OCI-LY3 (cell line): Measurements from ENCODE around the gene TMEM108.

Source experiments
- H2AFZ ChIP-seq: fragments of 200-600, 300-600 bp; shearing (Covaris generic); 2 replicates; pipeline ENCODE4 v1.6.0; 2014; ENCODE audit warnings: antibody characterized with exemption, low read depth, low read length
- H3K27ac ChIP-seq: fragments of 200-600, 300-600 bp; sonication (generic); 2 replicates; pipeline ENCODE4 v1.5.1; 2014; ENCODE audit warnings: mild to moderate bottlenecking, low read length, moderate library complexity, mixed read lengths
- H3K27me3 ChIP-seq: fragments of 200-600, 300-600 bp; sonication (generic); 2 replicates; pipeline ENCODE4 v1.6.1; 2014; ENCODE audit warnings: low read depth, low read length, mixed read lengths
- H3K36me3 ChIP-seq: fragments of 200-600, 300-600 bp; sonication (generic); replicated peaks from 2 replicates; pipeline ENCODE3; 2014; ENCODE audit warnings: low read depth, low read length, mixed read lengths
- H3K4me1 ChIP-seq: fragments of 300-600, 200-600 bp; sonication (generic); 2 replicates; pipeline ENCODE4 v1.6.1; 2014; ENCODE audit warnings: low read length, mixed read lengths
- H3K4me2 ChIP-seq: fragments of 200-600, 300-600 bp; sonication (generic); 2 replicates; pipeline ENCODE4 v1.6.1; 2014; ENCODE audit warnings: low read length, mixed read lengths
- H3K4me3 ChIP-seq: fragments of 300-600, 200-600 bp; sonication (generic); 2 replicates; pipeline ENCODE4 v1.5.1; 2014; ENCODE audit warnings: antibody characterized with exemption, mild to moderate bottlenecking, low read length, moderate library complexity
- H3K79me2 ChIP-seq: fragments of 300-600, 200-600 bp; shearing (Covaris generic); 2 replicates; pipeline ENCODE4 v1.6.1; 2014; ENCODE audit warnings: mild to moderate bottlenecking, low read length, mixed read lengths
- H3K9ac ChIP-seq: fragments of 300-600, 200-600 bp; shearing (Covaris generic); 2 replicates; pipeline ENCODE4 v1.6.0; 2014; ENCODE audit warnings: mild to moderate bottlenecking, low read length, moderate library complexity
- H3K9me3 ChIP-seq: fragments of 200-600, 300-600 bp; shearing (Covaris generic); 2 replicates; pipeline ENCODE4 v1.6.1; 2014; ENCODE audit warnings: low read length, mixed read lengths; ENCODE audit not compliant: insufficient read depth
- H4K20me1 ChIP-seq: fragments of 200-600, 300-600 bp; sonication (generic); 2 replicates; pipeline ENCODE4 v1.6.1; 2016; ENCODE audit warnings: low read length, mixed read lengths; ENCODE audit not compliant: insufficient read depth
- CTCF ChIP-seq: fragments of 200-600, 300-600 bp; sonication (generic); IDR thresholded peaks from 2 replicates; pipeline ENCODE4 v1.5.1; 2014; ENCODE audit warnings: antibody characterized with exemption, low read length, low read depth
- EZH2phosphoT487 ChIP-seq: fragments of 200-600 bp; shearing (Covaris generic); IDR thresholded peaks from 2 replicates; pipeline ENCODE4 v1.6.1; 2018; ENCODE audit warnings: antibody characterized with exemption, mixed run types, low read depth

TMEM108 gene

GRCh38 chr3:133425898-133426297 is 387.7 kb downstream of the TMEM108 start:
- Histone ChIP-seq H3K4me1 (peaks cover 17% of the 10 kb centered on the region), H3K79me2 (no peaks in the 10 kb centered on the region), H3K9ac (no peak overlapping the region), H3K36me3 (no peaks in the 10 kb centered on the region), H2AFZ (no peak overlapping the region), H3K9me3 (no peaks in the 10 kb centered on the region), H3K27me3 (peaks cover 34% of the 10 kb centered on the region), H3K27ac (no peak overlapping the region), H3K4me2 (no peak overlapping the region), H4K20me1 (no peaks in the 10 kb centered on the region), H3K4me3 (no peak overlapping the region)
- TF ChIP-seq EZH2phosphoT487 = no peak
- no peak for TF ChIP-seq CTCF

GRCh38 chr3:133426721-133427120 is 388.5 kb downstream of the TMEM108 start:
- H3K9me3 ChIP-seq = no peaks in the 10 kb centered on the region
- H3K27ac ChIP-seq = no peak overlapping the region
- H3K36me3 ChIP-seq = no peaks in the 10 kb centered on the region
- H3K4me3 ChIP-seq = no peak overlapping the region
- peaks cover 17% of the 10 kb centered on the region for H3K4me1 ChIP-seq
- TF ChIP-seq CTCF = no peak
- no peak for TF ChIP-seq EZH2phosphoT487
- H3K9ac ChIP-seq = no peak overlapping the region
- peaks cover 31% of the 10 kb centered on the region for H3K27me3 ChIP-seq
- no peak overlapping the region for H2AFZ ChIP-seq
- H3K79me2 ChIP-seq = no peaks in the 10 kb centered on the region
- no peaks in the 10 kb centered on the region for H4K20me1 ChIP-seq
- H3K4me2 ChIP-seq = no peak overlapping the region

GRCh38 chr3:133428552-133428951 is 390.4 kb downstream of the TMEM108 start:
- Histone ChIP-seq H3K27ac (no peak overlapping the region), H3K4me2 (no peak overlapping the region), H2AFZ (no peak overlapping the region)

GRCh38 chr3:133429063-133429462 is 390.9 kb downstream of the TMEM108 start:
- no peaks in the 10 kb centered on the region for H4K20me1 ChIP-seq
- no peaks in the 10 kb centered on the region for H3K36me3 ChIP-seq
- TF ChIP-seq CTCF (0 out of 2 replicates have a peak, but pooled peaks have one; percentile 13), EZH2phosphoT487 (no peak)
- H3K27ac ChIP-seq = no peak overlapping the region
- H3K79me2 ChIP-seq = no peaks in the 10 kb centered on the region
- H3K9ac ChIP-seq = no peak overlapping the region
- H2AFZ ChIP-seq = no peak overlapping the region
- peaks cover 12% of the 10 kb centered on the region for H3K4me1 ChIP-seq
- no peak overlapping the region for H3K4me2 ChIP-seq
- H3K9me3 ChIP-seq = no peaks in the 10 kb centered on the region
- peaks cover 18% of the 10 kb centered on the region for H3K27me3 ChIP-seq
- no peak overlapping the region for H3K4me3 ChIP-seq

More at GRCh38 chr3:133428552-133428951, 390.4 kb downstream of the TMEM108 start:
- no peaks in the 10 kb centered on the region for H3K36me3 ChIP-seq
- H4K20me1 ChIP-seq = no peaks in the 10 kb centered on the region
- TF ChIP-seq CTCF = no peak
- no peak for TF ChIP-seq EZH2phosphoT487
- no peak overlapping the region for H3K9ac ChIP-seq
- no peak overlapping the region for H3K4me3 ChIP-seq
- peaks cover 12% of the 10 kb centered on the region for H3K4me1 ChIP-seq
- no peaks in the 10 kb centered on the region for H3K9me3 ChIP-seq
- no peaks in the 10 kb centered on the region for H3K79me2 ChIP-seq
- peaks cover 18% of the 10 kb centered on the region for H3K27me3 ChIP-seq
